IMR-90 (cell line): ENCODE measurements around the gene AGK. TPM values are rescaled to one million over a fixed set of nuclear protein-coding genes. Genes with fewer than 3 reads are reported as not detected.

Experiments
- ATAC-seq: fragments of 200-7000 bp; cut with Tn5 transposase; 2 replicates; pipeline ENCODE4 v1.9.1; 2020; ENCODE audit warnings: low read depth, mild to moderate bottlenecking, moderate library complexity
- BruUV-seq: library from RNA; stranded (reverse); fragments of 400-500 nt; replicated peaks from 2 replicates; lab custom pipeline; 2021; lab: Mats Ljungman, UMichigan
- CTCF ChIA-PET: fragments of 300-600 bp; formaldehyde crosslinking; extraction: SDS; loops from one replicate; lab custom pipeline; 2021; ENCODE audit warnings: antibody characterized with exemption; lab: Yijun Ruan, JAX
- POLR2A ChIA-PET: fragments of 300-600 bp; sonication (Branson Sonifier 250); formaldehyde crosslinking; loops from one replicate; lab custom pipeline; 2022; ENCODE audit warnings: antibody characterized with exemption; ENCODE audit not compliant: unreplicated experiment; lab: Charles Lee
- DNase-seq: peaks from one replicate; pipeline ENCODE4 v3.0.0; 2013
- H2AFZ ChIP-seq: replicated peaks from 2 replicates; pipeline ENCODE3; 2013; ENCODE audit warnings: low read length, mild to moderate bottlenecking; ENCODE audit not compliant: poor library complexity
- H2AK5ac ChIP-seq: 2 replicates; pipeline ENCODE4 v1.6.1; 2013; ENCODE audit warnings: low read depth, low read length, inconsistent platforms
- H2AK9ac ChIP-seq: replicated peaks from 2 replicates; pipeline ENCODE3; 2013; ENCODE audit warnings: mild to moderate bottlenecking, low read depth, low read length, moderate library complexity; ENCODE audit not compliant: poor library complexity
- H2BK120ac ChIP-seq: 2 replicates; pipeline ENCODE4 v1.6.1; 2013; ENCODE audit warnings: low read depth, low read length, inconsistent platforms
- H2BK15ac ChIP-seq: 3 replicates; pipeline ENCODE4 v1.6.1; 2013; ENCODE audit warnings: low read depth, low read length, inconsistent platforms
- H2BK20ac ChIP-seq: 2 replicates; pipeline ENCODE4 v1.6.1; 2013; ENCODE audit warnings: low read depth, mild to moderate bottlenecking, inconsistent platforms, low read length, moderate library complexity
- H2BK5ac ChIP-seq: 2 replicates; pipeline ENCODE4 v1.6.1; 2013; ENCODE audit warnings: mild to moderate bottlenecking, low read depth, low read length, inconsistent platforms; ENCODE audit not compliant: poor library complexity, severe bottlenecking
- H3K14ac ChIP-seq: replicated peaks from 2 replicates; pipeline ENCODE4 v1.6.1; 2013; ENCODE audit warnings: low read depth, low read length, inconsistent platforms
- H3K18ac ChIP-seq: 2 replicates; pipeline ENCODE4 v1.6.1; 2013; ENCODE audit warnings: low read depth, low read length, control low read depth
- H3K23ac ChIP-seq: 2 replicates; pipeline ENCODE4 v1.6.1; 2013; ENCODE audit warnings: low read depth, low read length, inconsistent platforms
- H3K27ac ChIP-seq: 2 replicates; pipeline ENCODE4 v1.5.1; 2013; ENCODE audit warnings: mild to moderate bottlenecking, control low read depth, low read length; ENCODE audit not compliant: insufficient read depth
- H3K27me3 ChIP-seq: 2 replicates; pipeline ENCODE4 v1.6.1; 2013; ENCODE audit warnings: low read length; ENCODE audit not compliant: control insufficient read depth, insufficient read depth
- H3K36me3 ChIP-seq: 2 replicates; pipeline ENCODE4 v1.6.1; 2013; ENCODE audit warnings: low read length, mixed read lengths; ENCODE audit not compliant: control insufficient read depth, insufficient read depth
- H3K4ac ChIP-seq: 2 replicates; pipeline ENCODE4 v1.6.1; 2013; ENCODE audit warnings: low read depth, low read length, inconsistent platforms
- H3K4me1 ChIP-seq: 2 replicates; pipeline ENCODE4 v1.6.1; 2013; ENCODE audit warnings: low read length, mixed read lengths; ENCODE audit not compliant: control insufficient read depth, insufficient read depth
- H3K4me2 ChIP-seq: 2 replicates; pipeline ENCODE4 v1.6.1; 2013; ENCODE audit warnings: low read depth, mild to moderate bottlenecking, control low read depth, low read length, moderate library complexity
- H3K4me3 ChIP-seq: 2 replicates; pipeline ENCODE4 v1.5.1; 2013; ENCODE audit warnings: low read depth, mild to moderate bottlenecking, control low read depth, low read length, moderate library complexity; ENCODE audit not compliant: insufficient read depth
- H3K56ac ChIP-seq: 2 replicates; pipeline ENCODE4 v1.6.1; 2013; ENCODE audit warnings: low read length, inconsistent platforms; ENCODE audit not compliant: insufficient read depth; ENCODE audit errors: extremely low read depth
- H3K79me1 ChIP-seq, 2 experiments: 2 replicates each; pipeline ENCODE4 v1.6.1; 2013; ENCODE audit warnings: low read length in 2 of 2, inconsistent platforms in 1 of 2, low read depth in 1 of 2
- H3K9ac ChIP-seq: 2 replicates; pipeline ENCODE4 v1.6.1; 2013; ENCODE audit warnings: low read depth, low read length, control low read depth
- H3K9me1 ChIP-seq: 2 replicates; pipeline ENCODE4 v1.6.1; 2013; ENCODE audit warnings: low read length, inconsistent platforms; ENCODE audit not compliant: insufficient read depth
- H3K9me3 ChIP-seq: 2 replicates; pipeline ENCODE4 v1.6.1; 2013; ENCODE audit warnings: low read length; ENCODE audit not compliant: control insufficient read depth, insufficient read depth
- H4K20me1 ChIP-seq: 2 replicates; pipeline ENCODE4 v1.6.1; 2013; ENCODE audit warnings: low read length, inconsistent platforms; ENCODE audit not compliant: insufficient read depth
- H4K5ac ChIP-seq: 2 replicates; pipeline ENCODE4 v1.6.1; 2013; ENCODE audit warnings: mild to moderate bottlenecking, low read depth, low read length, control low read depth
- H4K8ac ChIP-seq, 2 experiments: 2 replicates each; pipeline ENCODE4 v1.6.1; 2013; ENCODE audit warnings: low read depth in 2 of 2, low read length in 2 of 2, control low read depth in 1 of 2, inconsistent platforms in 1 of 2
- H4K91ac ChIP-seq: 2 replicates; pipeline ENCODE4 v1.6.1; 2013; ENCODE audit warnings: low read depth, low read length, inconsistent platforms; ENCODE audit not compliant: insufficient read depth
- RAD21 ChIP-seq: IDR thresholded peaks from 2 replicates; pipeline ENCODE4 v1.6.1; 2012; ENCODE audit warnings: low read length, improper control_type of control experiment
- RCOR1 ChIP-seq: IDR thresholded peaks from 2 replicates; pipeline ENCODE4 v1.6.1; 2012; ENCODE audit warnings: mild to moderate bottlenecking, low read length, improper control_type of control experiment; ENCODE audit not compliant: insufficient replicate concordance
- RFX5 ChIP-seq: IDR thresholded peaks from 2 replicates; pipeline ENCODE4 v1.8.0; 2012; ENCODE audit warnings: low read depth, mild to moderate bottlenecking, low read length, moderate library complexity
- WGBS, 2 experiments: methylation state at CpG; one replicate each; pipeline versions ENCODE4 v1.1.5 to v1.1.7; 2013; ENCODE audit warnings: missing lambda C conversion rate in 2 of 2; ENCODE audit not compliant: insufficient read length in 1 of 2; ENCODE audit errors: extremely low coverage in 2 of 2; 5-methylcytosine and 5-hydroxymethylcytosine counted together
- dilution Hi-C: fragments of 300-500 bp; cut with HindIII; formaldehyde crosslinking; loops from one replicate; pipeline ENCODE4 v1.14.3; 2018; ENCODE audit warnings: low sequenced_read_pairs; ENCODE audit not compliant: unreplicated experiment
- in situ Hi-C: fragments of 300-500 bp; cut with MboI; formaldehyde crosslinking; loops from 3 replicates; pipeline ENCODE4 v1.14.3; 2019; ENCODE audit warnings: low sequenced_read_pairs, inconsistent platforms, mixed read lengths
- intact Hi-C: fragments of 100-400 bp; cut with micrococcal nuclease; formaldehyde crosslinking; loops from 2 replicates; pipeline ENCODE4 v1.10.0; 2022
- polyA plus RNA-seq, 3 experiments: library from polyadenylated mRNA; depleted of rRNA; stranded (reverse); fragments of >200 nt; gene quantifications; 2 replicates each; pipeline ENCODE4 v1.2.3, GENCODE V29; 2012; ENCODE audit warnings: low replicate concordance in 1 of 3
- total RNA-seq: library from RNA; depleted of rRNA; stranded (reverse); fragments of >200 nt; gene quantifications from 2 replicates; pipeline ENCODE4 v1.2.3, GENCODE V29; 2012

The AGK gene
- total and polyA plus RNA-seq, 2 of the 4 experiments (the other 2 are of a cell fraction): 35.5 to 37.3 TPM

GRCh38 chr7:141691961-141692360 lies 140.8 kb downstream of the AGK start:
- H3K27ac ChIP-seq: no peak overlapping the region
- no peaks in the 10 kb centered on the region for H3K9me3 ChIP-seq
- H2BK20ac ChIP-seq: no peak overlapping the region
- no peaks in the 10 kb centered on the region; the same call in 1 of the 2 replicates for H4K20me1 ChIP-seq
- DNase-seq: no peak
- WGBS, 2 experiments: no CpG with 5 or more reads among the region's 4 CpGs
- H2BK5ac ChIP-seq: no peak overlapping the region
- in situ Hi-C loops (no loop called here), intact Hi-C loops (no loop called here), dilution Hi-C loops (no loop called here)
- H3K4me3 ChIP-seq: no peak overlapping the region
- ChIA-PET POLR2A (no interaction called here), CTCF (no interaction called here)
- no peak overlapping the region for H3K18ac ChIP-seq
- ATAC-seq: no peak
- no peak overlapping the region for H3K56ac ChIP-seq
- H3K4ac ChIP-seq: no peak overlapping the region
- H3K4me2 ChIP-seq: no peak overlapping the region
- H3K4me1 ChIP-seq: no peaks in the 10 kb centered on the region
- H4K8ac ChIP-seq: no peak overlapping the region
- no peak overlapping the region for H3K14ac ChIP-seq
- TF ChIP-seq RAD21 (no peak), RCOR1 (no peak), RFX5 (no peak)
- no peak overlapping the region for H2BK120ac ChIP-seq
- no peak overlapping the region for H2AFZ ChIP-seq
- H2AK5ac ChIP-seq: no peak overlapping the region
- H4K5ac ChIP-seq: no peak overlapping the region
- peaks cover 3 to 7% of the 10 kb centered on the region in 2 experiments; a peak in 2 of 4 replicates for H3K79me1 ChIP-seq
- no peak overlapping the region for H4K91ac ChIP-seq
- no TSS peak for BruUV-seq
- no peak overlapping the region for H2AK9ac ChIP-seq
- H3K9me1 ChIP-seq: no peaks in the 10 kb centered on the region
- no peak overlapping the region for H3K23ac ChIP-seq
- H3K36me3 ChIP-seq: no peaks in the 10 kb centered on the region
- no peak overlapping the region for H3K9ac ChIP-seq
- H2BK15ac ChIP-seq: no peak overlapping the region
- no peaks in the 10 kb centered on the region for H3K27me3 ChIP-seq
